ENCODE results near the gene HOXA6.

GRCh38 chr7:27153526-27153925 lies 6.0 kb upstream of the HOXA6 start:
- TF ChIP-seq, protein P1, sequence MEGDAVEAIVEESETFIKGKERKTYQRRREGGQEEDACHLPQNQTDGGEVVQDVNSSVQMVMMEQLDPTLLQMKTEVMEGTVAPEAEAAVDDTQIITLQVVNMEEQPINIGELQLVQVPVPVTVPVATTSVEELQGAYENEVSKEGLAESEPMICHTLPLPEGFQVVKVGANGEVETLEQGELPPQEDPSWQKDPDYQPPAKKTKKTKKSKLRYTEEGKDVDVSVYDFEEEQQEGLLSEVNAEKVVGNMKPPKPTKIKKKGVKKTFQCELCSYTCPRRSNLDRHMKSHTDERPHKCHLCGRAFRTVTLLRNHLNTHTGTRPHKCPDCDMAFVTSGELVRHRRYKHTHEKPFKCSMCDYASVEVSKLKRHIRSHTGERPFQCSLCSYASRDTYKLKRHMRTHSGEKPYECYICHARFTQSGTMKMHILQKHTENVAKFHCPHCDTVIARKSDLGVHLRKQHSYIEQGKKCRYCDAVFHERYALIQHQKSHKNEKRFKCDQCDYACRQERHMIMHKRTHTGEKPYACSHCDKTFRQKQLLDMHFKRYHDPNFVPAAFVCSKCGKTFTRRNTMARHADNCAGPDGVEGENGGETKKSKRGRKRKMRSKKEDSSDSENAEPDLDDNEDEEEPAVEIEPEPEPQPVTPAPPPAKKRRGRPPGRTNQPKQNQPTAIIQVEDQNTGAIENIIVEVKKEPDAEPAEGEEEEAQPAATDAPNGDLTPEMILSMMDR (conservative IDR thresholded peaks at IDR 0.05; ENCODE audit: low read depth, low read length): no peak
- no peak for TF ChIP-seq RFX5 (IDR thresholded peaks at IDR 0.05; ENCODE audit: low read depth, low read length)
- TF ChIP-seq POLR2A (IDR thresholded peaks at IDR 0.05; ENCODE audit: low read depth, low read length): no peak
- TF ChIP-seq CHD1 (IDR thresholded peaks at IDR 0.05; ENCODE audit: low read depth, low read length): no peak
- TF ChIP-seq MAFK (IDR thresholded peaks at IDR 0.05; ENCODE audit: low read depth, low read length): no peak
- TF ChIP-seq RAD21 (IDR thresholded peaks at IDR 0.05; ENCODE audit: low read length): no peak
- TF ChIP-seq MXI1 (IDR thresholded peaks at IDR 0.05; ENCODE audit: borderline replicate concordance, low read depth, low read length): no peak
- TF ChIP-seq, protein P2, sequence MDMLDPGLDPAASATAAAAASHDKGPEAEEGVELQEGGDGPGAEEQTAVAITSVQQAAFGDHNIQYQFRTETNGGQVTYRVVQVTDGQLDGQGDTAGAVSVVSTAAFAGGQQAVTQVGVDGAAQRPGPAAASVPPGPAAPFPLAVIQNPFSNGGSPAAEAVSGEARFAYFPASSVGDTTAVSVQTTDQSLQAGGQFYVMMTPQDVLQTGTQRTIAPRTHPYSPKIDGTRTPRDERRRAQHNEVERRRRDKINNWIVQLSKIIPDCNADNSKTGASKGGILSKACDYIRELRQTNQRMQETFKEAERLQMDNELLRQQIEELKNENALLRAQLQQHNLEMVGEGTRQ (IDR thresholded peaks at IDR 0.05; ENCODE audit: low read depth, low read length): no peak
- TF ChIP-seq CEBPB (IDR thresholded peaks at IDR 0.05; ENCODE audit: low read depth, low read length): no peak
- TF ChIP-seq SMC3 (IDR thresholded peaks at IDR 0.05; ENCODE audit: low read depth, low read length): no peak
- no peak for TF ChIP-seq ELK1 (IDR thresholded peaks at IDR 0.05; ENCODE audit: borderline replicate concordance, low read depth, low read length)
- no peak for TF ChIP-seq RCOR1 (IDR thresholded peaks at IDR 0.05; ENCODE audit: insufficient replicate concordance, low read length)
- TF ChIP-seq BHLHE40 (IDR thresholded peaks at IDR 0.05; ENCODE audit: low read depth, low read length): no peak
